Activated T-helper 1 cell treated with anti-CD3 and anti-CD28 coated beads, Interleukin-2, amount 50 U/mL, for 16 hours (primary cell): ENCODE results near the gene JTB.

Source experiments
- DNase-seq, 2 donors: peaks; one replicate each; pipeline ENCODE4 v3.0.0-alpha.2; 2020; ENCODE audit warnings: low read depth in 1 of 2, low spot score in 1 of 2

Gene JTB

GRCh38 chr1:153956997-153957715, 20.3 kb downstream of the JTB start:
- DNase-seq = no peak

- DNase-seq = no peak
Measured at GRCh38 chr1:153954826-153955225, 22.6 kb downstream of the JTB start.

GRCh38 chr1:153953859-153954365, 23.6 kb downstream of the JTB start:
- DNase-seq = no peak

- DNase-seq = no peak
Measured at GRCh38 chr1:153951801-153952200, 25.7 kb downstream of the JTB start.

- no peak for DNase-seq
Measured at GRCh38 chr1:153951183-153951582, 26.3 kb downstream of the JTB start.

GRCh38 chr1:153946622-153947241, 30.7 kb downstream of the JTB start, which contains the start of gene DENND4B:
TSS of gene DENND4B (minus strand) at chr1:153946718. CDS start at chr1:153944374, 2,344 bp downstream.
- DNase-seq = peak; percentile 52 to 70

- DNase-seq = peak; percentile 39 to 51
Measured at GRCh38 chr1:153945795-153946621, 31.5 kb downstream of the JTB start.

GRCh38 chr1:153945131-153945794, 32.2 kb downstream of the JTB start:
- DNase-seq = peak; percentile 54 to 60

GRCh38 chr1:153944827-153945117, 32.7 kb downstream of the JTB start:
- no peak for DNase-seq

GRCh38 chr1:153944005-153944826, 33.3 kb downstream of the JTB start:
- DNase-seq = no peak

GRCh38 chr1:153942766-153943549, 34.5 kb downstream of the JTB start:
- DNase-seq = no peak

GRCh38 chr1:153941826-153942725, 35.4 kb downstream of the JTB start:
- DNase-seq = no peak

- DNase-seq = no peak
Measured at GRCh38 chr1:153940756-153941155, 36.7 kb downstream of the JTB start.

- DNase-seq = no peak
Measured at GRCh38 chr1:153939476-153939875, 38.0 kb downstream of the JTB start.

GRCh38 chr1:153938996-153939395, 38.5 kb downstream of the JTB start:
- DNase-seq = no peak

GRCh38 chr1:153937331-153937730, 40.1 kb downstream of the JTB start:
- no peak for DNase-seq

- no peak for DNase-seq
Measured at GRCh38 chr1:153936011-153936802, 41.3 kb downstream of the JTB start.

GRCh38 chr1:153934746-153935145, 42.7 kb downstream of the JTB start:
- DNase-seq = no peak
